Measurements from ENCODE around the gene MAN1A2.

MAN1A2 gene

GRCh38 chr1:117339866-117340700 is 27.2 kb upstream of the MAN1A2 start (continued):
- TF ChIP-seq WT1 (tag by site-specific recombination; IDR thresholded peaks at IDR 0.05): peak; percentile 71
- TF ChIP-seq ZNF398 (tag by site-specific recombination; IDR thresholded peaks at IDR 0.05): peak; percentile 78
- no peak for TF ChIP-seq ZNF223 (tag by site-specific recombination; IDR thresholded peaks at IDR 0.05)
- TF ChIP-seq KLF17 (tag by site-specific recombination; IDR thresholded peaks at IDR 0.05): no peak
- TF ChIP-seq ZIC2 (tag by site-specific recombination; IDR thresholded peaks at IDR 0.05): no peak
- TF ChIP-seq ZFP41 (tag by site-specific recombination; IDR thresholded peaks at IDR 0.05; ENCODE audit: borderline replicate concordance): no peak
- TF ChIP-seq ZBTB20 (tag by site-specific recombination; IDR thresholded peaks at IDR 0.05): 0 out of 2 replicates have a peak, but pooled peaks have one; percentile 19
- no peak for TF ChIP-seq ZNF664 (tag by site-specific recombination; IDR thresholded peaks at IDR 0.05)
- TF ChIP-seq HOXD13 (CRISPR knock-in tag; IDR thresholded peaks at IDR 0.05; ENCODE audit: borderline replicate concordance): no peak
- TF ChIP-seq ZNF785 (tag by site-specific recombination; IDR thresholded peaks at IDR 0.05): no peak
- TF ChIP-seq ZNF354C (tag by site-specific recombination; IDR thresholded peaks at IDR 0.05; ENCODE audit: borderline replicate concordance, low read depth): no peak
- no peak for TF ChIP-seq ZNF707 (tag by site-specific recombination; IDR thresholded peaks at IDR 0.05)
- TF ChIP-seq ZNF132 (tag by site-specific recombination; IDR thresholded peaks at IDR 0.05; ENCODE audit: borderline replicate concordance): no peak
- TF ChIP-seq ZNF280C (tag by site-specific recombination; IDR thresholded peaks at IDR 0.05): no peak
- no peak for TF ChIP-seq ZNF266 (tag by site-specific recombination; IDR thresholded peaks at IDR 0.05; ENCODE audit: low read depth)
- no peak; the same call in 1 of the 2 replicates for TF ChIP-seq KLF9 (tag by site-specific recombination; IDR thresholded peaks at IDR 0.05; ENCODE audit: low read depth)
- TF ChIP-seq ZBTB1 (tag by site-specific recombination; IDR thresholded peaks at IDR 0.05): no peak
- no peak for TF ChIP-seq ZNF248 (tag by site-specific recombination; IDR thresholded peaks at IDR 0.05)
- TF ChIP-seq OVOL3 (tag by site-specific recombination; IDR thresholded peaks at IDR 0.05): peak; percentile 79
- no peak for TF ChIP-seq ZNF174 (tag by site-specific recombination; IDR thresholded peaks at IDR 0.05)
- TF ChIP-seq BCL11B (tag by site-specific recombination; IDR thresholded peaks at IDR 0.05; ENCODE audit: low read depth): no peak
- TF ChIP-seq ZBTB11 (tag by site-specific recombination; conservative IDR thresholded peaks at IDR 0.05; ENCODE audit: low read depth): 0 out of 2 replicates have a peak, but pooled peaks have one; percentile 19
- TF ChIP-seq HIC1 (tag by site-specific recombination; IDR thresholded peaks at IDR 0.05): peak; percentile 66
- 0 out of 2 replicates have a peak, but pooled peaks have one; percentile 11 for TF ChIP-seq BCL6B (tag by site-specific recombination; IDR thresholded peaks at IDR 0.05)
- peak; percentile 72 for TF ChIP-seq IKZF3 (tag by site-specific recombination; IDR thresholded peaks at IDR 0.05)
- TF ChIP-seq HOXA7 (CRISPR knock-in tag; IDR thresholded peaks at IDR 0.05; ENCODE audit: borderline replicate concordance): no peak
- TF ChIP-seq ZNF426 (tag by site-specific recombination; IDR thresholded peaks at IDR 0.05): no peak
